ENCODE data around the gene TRPV6.

- TF ChIP-seq POLR2AphosphoS5 (IDR thresholded peaks at IDR 0.05; ENCODE audit: low read depth, low read length) (no peak), TAF1 (IDR thresholded peaks at IDR 0.05; ENCODE audit: borderline replicate concordance, insufficient read depth, low read length) (no peak), REST (IDR thresholded peaks at IDR 0.05; ENCODE audit: insufficient read depth in 1 of 2, low read depth in 2 of 2, low read length in 2 of 2) (no peak), SIN3A (IDR thresholded peaks at IDR 0.05; ENCODE audit: borderline replicate concordance, insufficient read depth, low read length) (no peak), FOXP2 (optimal IDR thresholded peaks at IDR 0.05; ENCODE audit: borderline replicate concordance, extremely low read depth, extremely low read length, insufficient read depth) (no peak)
These were observed 52.1 kb downstream of the TRPV6 start for GRCh38 chr7:142833174-142834048.

Measured in PFSK-1 (cell line).